HG03575 (cell line): ENCODE data around the gene ASTN1.

Experiments used
- ATAC-seq: cut with Tn5 transposase; IDR thresholded peaks from one replicate; pipeline ENCODE4 v1.9.1; 2021; ENCODE audit not compliant: unreplicated experiment, insufficient number of reproducible peaks, low FRiP score; ENCODE audit errors: extremely low read depth

ASTN1 gene

DNA sequence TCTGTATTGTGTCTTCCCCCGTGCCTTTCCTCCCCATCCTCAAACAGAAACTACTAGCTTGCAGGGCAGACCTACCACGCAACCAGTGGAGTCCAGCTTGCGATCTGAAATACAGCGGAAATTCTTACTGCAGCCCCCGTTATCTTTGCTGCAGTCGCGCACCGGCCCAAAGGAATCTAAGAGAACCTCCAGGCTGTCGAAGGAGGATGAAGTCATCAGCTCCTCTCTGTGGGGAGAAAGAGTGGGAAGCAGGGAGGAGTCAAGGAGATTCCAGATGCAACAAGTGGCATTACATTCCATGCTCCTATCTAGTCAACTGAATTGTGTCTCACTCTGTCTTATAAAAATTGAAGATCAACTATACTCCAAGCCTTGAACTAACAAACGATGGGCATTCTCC lies 206.9 kb downstream of the ASTN1 start:
- no peak for ATAC-seq

DNA sequence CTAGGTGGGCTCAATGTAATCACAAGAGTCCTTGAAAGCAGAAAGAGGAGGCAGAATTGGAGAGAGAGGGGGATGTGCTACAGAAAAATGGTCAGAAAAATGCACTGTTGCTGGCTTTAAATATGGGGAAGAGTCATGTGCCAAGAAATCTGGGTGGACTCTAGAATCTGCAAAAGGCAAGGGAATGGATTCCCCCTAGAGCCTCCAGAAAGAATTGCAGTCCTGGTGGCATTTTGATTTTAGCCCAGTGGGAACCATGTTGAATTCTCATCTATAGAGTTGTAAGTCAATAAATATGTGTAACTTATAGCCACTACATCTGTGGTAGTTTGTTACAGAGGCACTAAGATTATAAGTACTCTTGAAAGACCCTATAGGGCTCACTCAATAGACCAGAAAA lies 210.3 kb downstream of the ASTN1 start:
- no peak for ATAC-seq

DNA sequence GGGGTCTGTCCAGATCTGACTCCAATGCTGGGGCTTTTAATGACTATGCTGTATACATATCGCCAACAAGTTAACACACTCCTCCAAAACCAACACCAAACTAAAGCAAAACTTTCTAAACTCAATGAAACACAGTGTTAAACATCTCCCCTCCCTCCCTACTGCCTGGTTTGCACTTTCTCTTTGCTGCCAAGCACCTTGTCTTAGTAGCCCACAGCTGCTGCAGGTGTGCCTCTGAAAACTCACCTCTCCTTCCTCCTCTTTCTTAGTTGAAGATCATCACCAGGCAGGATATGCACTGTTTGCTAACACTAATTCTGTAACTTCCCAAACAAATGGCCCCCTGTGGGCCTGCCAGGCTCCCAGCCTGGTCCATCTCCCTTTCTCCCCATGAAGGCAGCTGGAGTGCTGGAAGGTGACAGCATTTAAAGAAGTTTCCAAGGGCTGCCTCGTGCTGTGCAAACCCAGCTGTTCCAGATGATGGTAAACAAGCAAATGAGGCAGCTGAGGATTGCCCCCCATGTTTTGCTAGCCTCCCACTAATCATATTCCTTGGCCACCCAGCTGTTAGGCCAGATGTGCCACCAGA lies 213.7 kb downstream of the ASTN1 start:
- ATAC-seq: no peak

DNA sequence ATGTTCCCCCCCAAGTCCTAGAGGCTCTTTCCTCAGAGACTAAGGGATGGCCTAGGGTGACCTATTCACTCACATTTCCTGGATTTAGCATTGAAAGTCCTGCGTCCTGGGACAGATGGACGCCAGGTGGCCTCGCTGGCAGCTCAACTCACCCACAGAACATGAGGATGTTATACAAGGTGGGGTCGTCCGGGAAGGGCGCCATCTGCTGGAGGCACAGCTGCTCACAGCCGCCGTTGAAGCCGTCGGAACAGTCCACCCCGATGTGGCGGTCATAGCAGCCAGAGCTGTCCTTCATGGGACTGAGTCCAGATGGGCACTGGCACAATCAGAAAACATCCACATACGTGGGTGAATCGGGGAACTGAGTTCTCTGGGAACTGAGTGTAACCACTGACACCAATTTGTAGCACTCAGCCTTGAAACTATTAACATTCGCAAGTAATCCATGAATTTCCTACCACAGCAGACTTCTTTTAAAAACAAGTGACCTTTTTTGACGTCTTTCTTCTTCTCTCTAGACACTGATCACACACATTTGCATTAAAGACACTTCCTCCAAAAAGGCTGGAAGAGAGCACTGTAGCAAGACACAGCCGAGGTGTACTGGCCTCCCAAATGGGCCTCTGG lies 215.4 kb downstream of the ASTN1 start:
- no peak for ATAC-seq

DNA sequence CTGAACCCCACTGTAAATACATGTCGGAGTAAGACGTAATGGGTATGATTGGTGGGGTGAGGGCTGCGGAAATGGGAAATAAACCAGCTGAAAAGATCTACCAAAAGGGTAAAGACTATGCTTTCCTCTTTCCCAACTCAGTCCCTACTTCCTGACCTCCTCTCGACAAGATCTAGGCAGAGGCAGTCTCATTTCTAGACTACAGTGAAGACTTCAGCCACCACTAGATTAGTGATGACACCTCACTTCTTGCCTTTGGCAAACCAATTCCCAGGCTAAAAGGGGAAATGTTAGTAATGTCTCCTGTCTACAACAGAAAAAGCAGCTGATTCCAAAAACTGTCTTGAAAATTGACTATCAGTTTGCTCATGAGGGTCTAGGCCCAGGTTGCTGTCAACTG lies 219.9 kb downstream of the ASTN1 start:
- ATAC-seq: no peak

DNA sequence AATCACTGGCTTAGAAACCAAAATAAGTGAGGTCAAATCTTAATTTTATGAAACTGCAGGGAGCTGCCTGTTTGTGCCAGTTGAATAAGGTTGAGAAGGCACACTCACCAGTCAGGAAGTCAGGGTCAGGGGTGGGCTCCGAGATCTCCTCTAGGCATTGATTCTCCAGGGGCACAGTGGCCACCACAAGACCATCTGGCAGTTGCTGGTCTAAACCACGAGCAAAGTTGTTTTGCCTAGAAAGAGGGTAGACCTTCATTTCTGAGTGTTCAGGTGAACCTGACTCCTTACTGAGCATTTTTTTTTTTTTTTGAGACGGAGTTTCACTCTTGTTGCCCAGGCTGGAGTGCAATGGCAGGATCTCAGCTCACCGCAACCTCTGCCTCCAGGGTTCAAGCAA lies 220.7 kb downstream of the ASTN1 start:
- ATAC-seq: no peak

DNA sequence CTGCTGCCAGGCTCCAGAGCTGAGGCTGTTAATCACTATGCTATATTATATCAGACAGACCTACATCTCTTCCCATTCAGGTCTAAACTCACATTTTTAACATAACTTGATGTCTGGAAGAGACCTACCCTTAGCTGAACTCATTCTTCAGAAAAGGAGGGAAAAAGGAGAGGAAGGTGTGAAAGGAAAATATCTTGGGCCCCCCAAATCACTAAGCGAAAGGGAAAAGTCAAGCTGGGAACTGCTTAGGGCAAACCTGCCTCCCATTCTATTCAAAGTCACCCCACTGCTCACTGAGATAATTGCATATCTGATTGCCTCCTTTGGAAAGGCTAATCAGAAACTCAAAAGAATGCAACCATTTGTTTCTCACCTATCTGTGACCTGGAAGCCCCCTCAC lies 222.2 kb downstream of the ASTN1 start:
- ATAC-seq: no peak

DNA sequence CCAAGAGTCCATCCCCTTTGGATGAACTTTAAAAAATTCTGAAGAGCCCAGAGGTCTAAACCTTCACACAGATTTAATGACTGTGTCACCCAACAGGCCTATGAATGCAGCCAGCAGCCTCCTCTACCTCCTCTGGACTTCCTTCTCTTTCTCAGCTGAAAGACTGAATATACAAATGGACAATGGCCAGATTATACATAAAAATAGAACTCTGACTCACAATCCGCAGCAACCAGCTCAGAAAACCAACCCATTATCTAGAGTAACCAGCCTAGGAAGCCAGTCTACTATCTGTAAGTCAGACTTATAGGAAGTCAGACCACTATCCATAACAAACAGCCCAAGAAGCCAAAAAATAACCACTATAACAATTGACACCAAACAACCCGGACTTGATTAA lies 224.5 kb downstream of the ASTN1 start:
- no peak for ATAC-seq

DNA sequence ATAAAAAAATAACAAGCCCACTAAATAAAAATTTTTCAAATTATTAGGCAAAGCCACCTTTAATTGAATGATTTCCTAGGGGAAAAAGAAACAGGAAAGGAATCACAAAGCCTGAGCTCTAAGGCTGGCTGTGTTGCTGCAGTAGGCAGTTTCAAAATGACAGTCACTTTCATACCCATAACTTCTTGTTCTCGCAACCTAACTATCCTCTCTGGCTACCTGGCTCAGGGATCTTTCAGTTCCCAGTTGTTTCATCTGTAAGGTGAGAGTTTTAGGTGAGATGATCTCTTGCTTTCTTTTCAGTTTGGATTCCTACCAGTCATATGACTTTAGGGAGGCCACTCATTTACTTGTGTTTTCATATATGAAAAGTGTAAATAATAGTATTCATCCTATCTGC lies 226.1 kb downstream of the ASTN1 start:
- no peak for ATAC-seq

DNA sequence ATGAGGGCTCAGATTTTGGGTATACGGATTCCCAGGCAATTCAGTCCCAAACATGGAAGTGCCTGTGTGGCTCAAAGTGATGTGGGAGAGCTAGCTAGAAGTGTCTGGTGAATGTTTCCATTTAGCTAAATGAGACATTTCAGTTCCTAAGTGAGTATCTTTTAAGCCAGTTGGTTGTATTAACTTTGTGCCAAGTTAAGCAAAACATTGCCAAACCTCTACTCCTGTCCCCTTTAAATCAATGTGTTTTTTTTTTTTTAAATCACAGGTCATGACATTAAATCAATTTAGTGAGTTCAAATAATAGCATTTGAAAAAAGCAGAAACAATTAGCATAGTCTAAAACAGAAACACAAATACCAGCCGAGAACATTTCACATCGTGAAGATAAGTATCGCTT lies 230.1 kb downstream of the ASTN1 start:
- ATAC-seq: no peak

DNA sequence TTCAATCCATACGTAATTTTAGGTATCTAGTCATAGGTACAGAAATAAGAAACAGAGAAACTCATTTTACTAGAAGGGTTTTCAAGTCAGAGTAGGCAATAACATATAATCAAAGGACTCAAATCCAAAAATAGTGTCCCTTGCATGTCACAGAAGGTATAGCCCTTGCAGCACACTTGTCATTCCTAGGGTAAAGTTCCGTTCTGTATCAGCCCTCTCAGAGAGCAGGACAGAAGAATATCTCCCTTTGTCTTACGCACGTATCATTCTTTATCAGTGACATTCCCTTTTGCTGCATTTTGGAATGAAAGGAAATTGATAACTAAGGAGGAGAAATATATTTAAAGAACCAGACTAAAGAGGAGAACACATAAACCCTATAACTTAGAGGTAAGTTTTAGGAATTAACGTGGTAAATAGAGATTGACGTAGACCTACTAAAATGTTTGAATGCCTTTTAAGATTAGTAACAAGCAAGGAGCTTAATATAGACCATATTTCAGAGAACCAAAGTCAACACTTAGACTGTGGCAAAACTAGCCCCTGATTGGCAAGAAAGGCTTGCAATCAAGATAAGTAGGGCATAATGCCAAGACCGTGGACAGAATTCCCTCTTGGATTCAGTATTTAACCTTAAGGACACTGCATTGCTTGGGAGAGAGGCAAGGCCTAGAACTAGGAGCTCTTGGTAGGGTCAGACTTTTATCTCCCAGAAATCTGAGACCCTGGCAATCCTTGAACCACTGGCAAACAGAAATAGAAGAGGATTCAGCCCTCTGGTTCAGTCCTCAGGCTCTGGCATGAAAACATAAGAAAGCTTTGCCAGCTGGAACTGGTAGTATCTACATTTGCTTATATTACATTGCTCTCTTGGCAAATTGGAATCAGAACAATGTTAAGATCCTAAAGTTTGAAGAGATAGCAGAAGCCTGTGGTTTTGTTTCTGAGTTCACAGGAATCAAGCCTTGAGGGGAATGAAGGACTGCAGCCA lies 232.1 kb downstream of the ASTN1 start:
- ATAC-seq: no peak

DNA sequence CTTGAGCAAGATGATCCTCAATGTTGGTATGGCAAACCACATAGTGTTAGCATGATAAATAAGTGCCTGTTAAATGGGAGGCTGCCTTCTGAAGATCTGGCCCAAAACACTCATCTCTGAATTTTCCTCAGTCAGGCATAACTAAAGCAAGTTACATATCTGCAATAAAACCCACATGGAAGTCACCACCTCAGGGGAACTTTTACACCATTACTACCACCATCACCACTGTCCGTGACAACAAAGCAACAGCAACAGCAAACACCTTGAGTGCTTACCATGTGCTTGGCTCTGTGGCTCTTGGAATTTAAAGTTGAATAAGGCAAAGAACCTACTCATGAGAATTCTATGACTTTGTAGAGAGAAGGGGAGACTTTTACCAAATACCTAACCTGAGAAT lies 233.0 kb downstream of the ASTN1 start:
- no peak for ATAC-seq

DNA sequence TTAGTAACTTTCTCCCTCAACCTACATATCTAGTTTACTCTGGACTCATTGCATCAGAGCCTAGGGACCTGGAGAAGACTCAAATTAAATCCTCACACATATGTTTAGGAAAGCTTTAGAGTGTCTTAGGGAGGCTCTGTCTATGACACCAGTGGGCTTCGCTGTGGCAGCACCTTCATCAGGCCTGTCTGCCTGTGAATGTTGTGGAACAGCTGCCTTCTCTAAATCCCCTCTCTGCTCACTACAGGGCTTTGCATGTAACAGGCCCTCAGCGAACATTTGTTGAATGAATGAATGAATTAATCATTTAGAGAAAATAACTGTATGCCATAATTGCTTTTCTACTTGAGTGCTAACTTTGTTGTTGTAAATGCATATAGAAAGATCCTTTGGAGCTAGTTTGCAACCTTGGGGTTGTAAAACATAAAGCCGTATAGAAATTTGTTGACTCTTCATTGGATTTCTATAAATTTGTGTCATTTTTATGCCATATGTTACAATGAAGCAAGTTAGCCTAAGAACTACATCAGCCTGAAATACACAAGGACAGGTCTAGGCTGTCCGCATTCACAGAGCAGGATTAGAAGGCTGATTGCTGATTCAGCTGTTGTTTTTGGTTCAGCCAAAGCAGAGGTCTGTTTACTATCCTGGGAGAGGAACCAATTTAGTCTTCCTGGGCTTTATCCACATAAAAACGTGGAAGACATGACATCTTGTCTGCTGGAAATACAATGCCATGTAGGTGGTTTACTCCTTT lies 238.0 kb downstream of the ASTN1 start:
- no peak for ATAC-seq

DNA sequence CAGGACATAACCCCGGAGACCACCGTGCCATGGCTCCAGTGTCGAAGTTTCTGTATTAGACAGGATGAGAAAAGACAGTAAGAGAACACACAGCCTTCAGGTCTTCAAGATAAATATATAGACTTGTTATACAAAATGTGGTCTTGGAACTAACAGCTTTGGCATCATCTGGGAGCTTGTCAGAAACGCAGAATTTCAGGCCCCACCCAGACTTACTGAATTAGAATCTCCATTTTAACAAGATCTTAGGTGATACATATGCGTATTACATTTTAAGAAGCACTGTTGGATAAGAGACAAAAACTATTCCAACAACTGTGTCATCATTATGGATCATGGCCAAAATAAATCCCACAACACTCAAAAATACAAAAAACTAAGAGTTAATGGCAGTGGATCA lies 239.3 kb downstream of the ASTN1 start:
- no peak for ATAC-seq

DNA sequence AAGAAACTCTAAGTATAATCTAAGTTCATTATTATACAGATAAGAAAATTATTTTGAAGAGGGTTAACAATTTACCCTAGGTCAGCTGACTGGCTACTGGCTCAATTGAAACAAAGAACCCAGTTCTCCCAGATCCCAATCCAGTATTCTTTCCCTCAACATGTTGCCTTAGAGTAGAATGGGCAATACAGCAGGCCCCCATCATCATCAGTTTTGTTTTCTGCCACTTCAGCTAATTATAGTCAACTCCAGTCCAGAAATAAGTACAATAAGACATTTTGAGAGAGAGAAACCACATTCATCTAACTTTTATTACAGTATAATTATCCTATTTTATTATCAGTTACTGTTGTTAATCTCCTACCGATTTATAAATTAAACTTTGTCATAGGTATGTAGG lies 241.2 kb downstream of the ASTN1 start:
- no peak for ATAC-seq

DNA sequence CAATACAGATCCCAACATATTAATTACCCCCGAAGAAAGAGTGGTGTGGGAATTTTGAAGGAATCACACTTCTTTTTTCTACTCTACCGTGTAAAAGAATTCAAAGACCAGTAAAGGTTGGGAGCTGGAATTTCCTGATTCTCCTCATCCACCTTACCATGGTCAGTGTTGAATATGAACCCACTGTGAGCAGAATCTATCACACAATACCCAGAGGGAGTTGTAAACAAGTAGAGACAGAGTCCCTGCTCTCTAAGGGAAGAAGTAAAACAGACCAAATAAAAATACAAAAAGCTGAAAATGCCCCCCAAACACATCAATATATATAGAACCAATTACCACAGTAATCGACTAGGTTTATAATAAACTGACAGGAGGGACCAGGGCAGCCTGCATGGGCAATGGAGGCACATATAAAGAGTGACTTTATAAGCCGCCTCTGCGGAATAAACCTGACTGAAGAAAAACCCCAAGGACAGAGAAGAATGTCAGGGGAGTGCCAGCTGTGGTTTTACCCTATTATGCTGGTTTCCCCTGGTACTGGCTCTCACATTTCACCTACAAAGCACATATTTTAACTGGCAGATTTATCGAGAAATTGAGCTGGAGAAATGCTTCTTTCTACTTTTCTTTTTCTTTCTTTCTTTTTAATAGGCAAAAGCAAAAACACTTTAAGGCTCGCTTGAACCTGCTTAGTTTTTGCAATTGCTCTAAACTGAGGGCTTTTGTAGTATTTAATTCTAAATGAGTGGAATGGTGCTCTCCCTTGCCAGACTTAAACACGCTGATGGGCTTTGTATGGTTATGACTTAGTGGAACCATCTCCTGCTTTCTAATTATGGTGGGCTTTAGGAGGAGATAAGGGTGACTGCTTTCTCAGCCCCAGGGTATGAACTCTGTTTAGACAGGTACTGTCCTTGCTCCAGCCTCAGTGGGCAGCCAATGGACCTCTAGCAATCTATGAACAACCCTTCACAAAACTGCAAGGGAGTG lies 244.8 kb downstream of the ASTN1 start:
- ATAC-seq: no peak

DNA sequence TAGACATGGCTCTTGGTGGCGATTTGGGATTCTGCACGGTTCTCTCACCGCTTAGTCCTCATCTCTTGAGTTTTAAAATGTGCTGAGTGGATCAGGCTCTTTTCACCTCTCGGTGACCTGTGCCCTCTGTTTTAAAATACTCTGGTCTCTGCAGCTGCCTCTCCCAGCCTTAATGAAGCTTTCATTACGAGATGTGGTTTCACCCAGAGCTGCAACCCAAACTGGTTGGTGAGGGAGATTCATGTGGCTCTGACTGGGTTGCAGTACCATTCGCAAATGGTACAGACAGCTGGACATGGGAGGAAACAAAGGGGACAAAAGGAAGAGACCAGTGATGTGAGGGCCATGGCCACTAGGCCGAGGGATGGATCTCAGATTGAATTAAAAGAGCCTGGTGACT lies 258.9 kb downstream of the ASTN1 start:
- no peak for ATAC-seq

DNA sequence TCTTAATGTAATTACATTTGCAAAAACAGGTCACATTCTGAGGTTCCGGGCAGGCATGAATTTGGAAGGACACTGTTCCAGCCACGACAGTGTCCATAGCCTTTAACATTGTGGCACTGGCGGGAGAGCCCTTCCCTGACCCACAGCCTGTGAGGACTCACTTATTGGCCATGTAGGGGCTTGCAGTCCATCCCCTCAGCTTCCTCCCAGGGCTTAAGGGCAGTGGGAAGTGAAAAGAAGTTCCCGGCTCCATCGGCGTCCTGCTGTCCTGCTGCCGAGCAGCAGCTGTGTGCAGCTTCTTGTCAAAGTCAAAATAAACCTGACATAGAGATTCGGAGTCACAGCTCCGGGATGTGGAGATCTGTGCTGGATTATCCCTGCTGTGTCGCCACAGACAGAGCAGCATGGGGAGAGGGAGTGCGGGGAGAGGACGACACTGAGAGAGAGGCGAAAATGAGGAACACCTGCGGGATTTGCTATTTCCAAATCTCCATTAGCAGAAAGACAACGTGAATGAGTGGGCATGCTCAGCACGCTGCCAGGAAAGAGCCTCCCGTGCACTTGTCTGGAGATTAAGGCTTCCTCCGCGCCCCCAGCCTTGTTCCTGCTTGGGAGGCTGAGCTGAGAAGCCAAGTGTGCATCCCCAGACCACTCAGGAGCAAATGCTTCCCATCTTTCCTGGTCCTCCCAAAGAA lies 260.3 kb downstream of the ASTN1 start:
- ATAC-seq: no peak
